ENCODE results near the gene ATP1A3.
A peak's percentile ranks its signal among the peaks of the same experiment; 100 is the strongest.

Gene ATP1A3

GRCh38 chr19:42006569-42006968 lies 12.5 kb upstream of the ATP1A3 start:
- no CpG with 5 or more reads among the region's 13 CpGs for WGBS (ENCODE audit: extremely low coverage, insufficient coverage, low lambda C conversion rate)
- H3K79me1 ChIP-seq (ENCODE audit: low read length): no peaks in the 10 kb centered on the region
- H2AK5ac ChIP-seq (ENCODE audit: low read length): no peak overlapping the region
- no peak overlapping the region for H3K56ac ChIP-seq (ENCODE audit: low read length)
- H3K27ac ChIP-seq (ENCODE audit: low read depth, low read length): no peak overlapping the region
- DNase-seq: no peak
- H3K36me3 ChIP-seq (ENCODE audit: control insufficient read depth, insufficient read depth, low read length): no peaks in the 10 kb centered on the region
- H2BK5ac ChIP-seq (ENCODE audit: low read length): no peak overlapping the region
- no peak overlapping the region for H2BK15ac ChIP-seq (replicated peaks; ENCODE audit: low read depth)
- H3K23ac ChIP-seq (ENCODE audit: low read length): no peak overlapping the region
- H3K4ac ChIP-seq (ENCODE audit: low read depth, low read length): no peak overlapping the region
- H4K5ac ChIP-seq (ENCODE audit: low read length): no peak overlapping the region
- no peaks in the 10 kb centered on the region for H3K27me3 ChIP-seq (ENCODE audit: insufficient read depth, low read length, poor library complexity)
- no peak overlapping the region for H2BK120ac ChIP-seq (ENCODE audit: low read depth, low read length)
- no peaks in the 10 kb centered on the region for H3K79me2 ChIP-seq (ENCODE audit: control insufficient read depth, insufficient read depth, low read length)
- H3K4me2 ChIP-seq (ENCODE audit: low read length): no peak overlapping the region
- no peak overlapping the region for H3K9ac ChIP-seq (ENCODE audit: low read length)
- no peaks in the 10 kb centered on the region for H3K4me1 ChIP-seq (ENCODE audit: control insufficient read depth, low read depth, low read length)
- no peak overlapping the region for H4K8ac ChIP-seq (ENCODE audit: low read depth, low read length)
- H3K4me3 ChIP-seq (ENCODE audit: low read length): no peak overlapping the region
- no peak overlapping the region for H3K18ac ChIP-seq (ENCODE audit: low read length)

GRCh38 chr19:42005504-42005903 lies 11.5 kb upstream of the ATP1A3 start:
- H2BK15ac ChIP-seq (replicated peaks; ENCODE audit: low read depth): no peak overlapping the region
- no peak overlapping the region for H3K27ac ChIP-seq (ENCODE audit: low read depth, low read length)
- no peak overlapping the region for H2BK5ac ChIP-seq (ENCODE audit: low read length)
- no peak overlapping the region for H4K8ac ChIP-seq (ENCODE audit: low read depth, low read length)
- no peaks in the 10 kb centered on the region for H3K4me1 ChIP-seq (ENCODE audit: control insufficient read depth, low read depth, low read length)
- H3K27me3 ChIP-seq (ENCODE audit: insufficient read depth, low read length, poor library complexity): no peaks in the 10 kb centered on the region
- no CpG with 5 or more reads among the region's 22 CpGs for WGBS (ENCODE audit: extremely low coverage, insufficient coverage, low lambda C conversion rate)
- no peak overlapping the region for H3K4ac ChIP-seq (ENCODE audit: low read depth, low read length)
- no peaks in the 10 kb centered on the region for H3K79me1 ChIP-seq (ENCODE audit: low read length)
- no peak for DNase-seq
- H3K4me2 ChIP-seq (ENCODE audit: low read length): no peak overlapping the region
- no peak overlapping the region for H3K9ac ChIP-seq (ENCODE audit: low read length)
- no peak overlapping the region for H2BK120ac ChIP-seq (ENCODE audit: low read depth, low read length)
- H3K36me3 ChIP-seq (ENCODE audit: control insufficient read depth, insufficient read depth, low read length): no peaks in the 10 kb centered on the region
- no peak overlapping the region for H3K18ac ChIP-seq (ENCODE audit: low read length)
- H3K4me3 ChIP-seq (ENCODE audit: low read length): no peak overlapping the region
- H4K5ac ChIP-seq (ENCODE audit: low read length): no peak overlapping the region
- H3K56ac ChIP-seq (ENCODE audit: low read length): no peak overlapping the region
- H3K23ac ChIP-seq (ENCODE audit: low read length): no peak overlapping the region
- H3K79me2 ChIP-seq (ENCODE audit: control insufficient read depth, insufficient read depth, low read length): no peaks in the 10 kb centered on the region
- H2AK5ac ChIP-seq (ENCODE audit: low read length): no peak overlapping the region

GRCh38 chr19:42003506-42004294 lies 9.7 kb upstream of the ATP1A3 start:
- Histone ChIP-seq H2BK5ac (ENCODE audit: low read length) (no peak overlapping the region), H3K4me2 (ENCODE audit: low read length) (no peak overlapping the region), H3K36me3 (ENCODE audit: control insufficient read depth, insufficient read depth, low read length) (no peaks in the 10 kb centered on the region), H2AK5ac (ENCODE audit: low read length) (no peak overlapping the region), H3K23ac (ENCODE audit: low read length) (peak overlapping the region; percentile 56), H3K27me3 (ENCODE audit: insufficient read depth, low read length, poor library complexity) (peaks cover 11% of the 10 kb centered on the region), H2BK120ac (ENCODE audit: low read depth, low read length) (no peak overlapping the region), H3K4me3 (ENCODE audit: low read length) (no peak overlapping the region), H3K18ac (ENCODE audit: low read length) (no peak overlapping the region), H3K79me2 (ENCODE audit: control insufficient read depth, insufficient read depth, low read length) (no peaks in the 10 kb centered on the region), H3K79me1 (ENCODE audit: low read length) (no peaks in the 10 kb centered on the region), H3K27ac (ENCODE audit: low read depth, low read length) (no peak overlapping the region), H3K4ac (ENCODE audit: low read depth, low read length) (no peak overlapping the region), H3K9ac (ENCODE audit: low read length) (no peak overlapping the region), H2BK15ac (replicated peaks; ENCODE audit: low read depth) (no peak overlapping the region), H4K5ac (ENCODE audit: low read length) (no peak overlapping the region), H3K4me1 (ENCODE audit: control insufficient read depth, low read depth, low read length) (no peaks in the 10 kb centered on the region), H4K8ac (ENCODE audit: low read depth, low read length) (no peak overlapping the region), H3K56ac (ENCODE audit: low read length) (no peak overlapping the region)
- DNase-seq: no peak
- no CpG with 5 or more reads among the region's 21 CpGs for WGBS (ENCODE audit: extremely low coverage, insufficient coverage, low lambda C conversion rate)

GRCh38 chr19:41999878-42000208 lies 5.8 kb upstream of the ATP1A3 start:
- H3K56ac ChIP-seq (ENCODE audit: low read length): no peak overlapping the region
- H2BK120ac ChIP-seq (ENCODE audit: low read depth, low read length): no peak overlapping the region
- H3K23ac ChIP-seq (ENCODE audit: low read length): no peak overlapping the region
- no peak overlapping the region for H3K4ac ChIP-seq (ENCODE audit: low read depth, low read length)
- H2BK15ac ChIP-seq (replicated peaks; ENCODE audit: low read depth): no peak overlapping the region
- no peak overlapping the region for H3K18ac ChIP-seq (ENCODE audit: low read length)
- H3K36me3 ChIP-seq (ENCODE audit: control insufficient read depth, insufficient read depth, low read length): no peaks in the 10 kb centered on the region
- peaks cover 22% of the 10 kb centered on the region for H3K27me3 ChIP-seq (ENCODE audit: insufficient read depth, low read length, poor library complexity)
- H3K9ac ChIP-seq (ENCODE audit: low read length): no peak overlapping the region
- DNase-seq: no peak
- no peak overlapping the region for H3K4me2 ChIP-seq (ENCODE audit: low read length)
- no peak overlapping the region for H4K5ac ChIP-seq (ENCODE audit: low read length)
- no peak overlapping the region for H3K27ac ChIP-seq (ENCODE audit: low read depth, low read length)
- H3K4me3 ChIP-seq (ENCODE audit: low read length): no peak overlapping the region
- WGBS (ENCODE audit: extremely low coverage, insufficient coverage, low lambda C conversion rate): no CpG with 5 or more reads among the region's 7 CpGs
- no peaks in the 10 kb centered on the region for H3K79me1 ChIP-seq (ENCODE audit: low read length)
- H2BK5ac ChIP-seq (ENCODE audit: low read length): no peak overlapping the region
- H2AK5ac ChIP-seq (ENCODE audit: low read length): no peak overlapping the region
- no peak overlapping the region for H4K8ac ChIP-seq (ENCODE audit: low read depth, low read length)
- H3K79me2 ChIP-seq (ENCODE audit: control insufficient read depth, insufficient read depth, low read length): no peaks in the 10 kb centered on the region
- no peaks in the 10 kb centered on the region for H3K4me1 ChIP-seq (ENCODE audit: control insufficient read depth, low read depth, low read length)

- no peak overlapping the region for H4K5ac ChIP-seq (ENCODE audit: low read length)
Observed at GRCh38 chr19:41999071-41999877, 5.2 kb upstream of the ATP1A3 start.

More at GRCh38 chr19:41999071-41999877, 5.2 kb upstream of the ATP1A3 start:
- no peak overlapping the region for H2BK120ac ChIP-seq (ENCODE audit: low read depth, low read length)
- no peak overlapping the region for H3K4me3 ChIP-seq (ENCODE audit: low read length)
- no peaks in the 10 kb centered on the region for H3K36me3 ChIP-seq (ENCODE audit: control insufficient read depth, insufficient read depth, low read length)
- H3K18ac ChIP-seq (ENCODE audit: low read length): no peak overlapping the region
- no peak overlapping the region for H3K56ac ChIP-seq (ENCODE audit: low read length)
- H2AK5ac ChIP-seq (ENCODE audit: low read length): no peak overlapping the region
- peak; percentile 56 for DNase-seq
- no peak overlapping the region for H3K4me2 ChIP-seq (ENCODE audit: low read length)
- H3K79me2 ChIP-seq (ENCODE audit: control insufficient read depth, insufficient read depth, low read length): no peaks in the 10 kb centered on the region
- H4K8ac ChIP-seq (ENCODE audit: low read depth, low read length): no peak overlapping the region
- no peaks in the 10 kb centered on the region for H3K79me1 ChIP-seq (ENCODE audit: low read length)
- no peak overlapping the region for H3K23ac ChIP-seq (ENCODE audit: low read length)
- WGBS (ENCODE audit: extremely low coverage, insufficient coverage, low lambda C conversion rate): 100% methylated on average over 2 of the region's 55 CpGs
- H2BK5ac ChIP-seq (ENCODE audit: low read length): no peak overlapping the region
- no peak overlapping the region for H2BK15ac ChIP-seq (replicated peaks; ENCODE audit: low read depth)
- no peak overlapping the region for H3K4ac ChIP-seq (ENCODE audit: low read depth, low read length)
- H3K27ac ChIP-seq (ENCODE audit: low read depth, low read length): no peak overlapping the region
- peaks cover 22% of the 10 kb centered on the region for H3K27me3 ChIP-seq (ENCODE audit: insufficient read depth, low read length, poor library complexity)
- H3K9ac ChIP-seq (ENCODE audit: low read length): no peak overlapping the region
- H3K4me1 ChIP-seq (ENCODE audit: control insufficient read depth, low read depth, low read length): no peaks in the 10 kb centered on the region

Measured in mesendoderm (in vitro differentiated cells).